Measurements from ENCODE around the gene SALL1.

- no peak for TF ChIP-seq RAD21 (conservative IDR thresholded peaks at IDR 0.05)
- TF ChIP-seq REST (IDR thresholded peaks at IDR 0.05; ENCODE audit: borderline replicate concordance), result no peak
- no peak for TF ChIP-seq CTCF (IDR thresholded peaks at IDR 0.05; ENCODE audit: poor library complexity, severe bottlenecking)
- TF ChIP-seq EZH2 (IDR thresholded peaks at IDR 0.05; ENCODE audit: borderline replicate concordance, insufficient read depth, low read length, poor library complexity, severe bottlenecking), result no peak
- TF ChIP-seq POLR2AphosphoS5 (IDR thresholded peaks at IDR 0.05), result no peak
- TF ChIP-seq MXI1 (conservative IDR thresholded peaks at IDR 0.05; ENCODE audit: poor library complexity, severe bottlenecking), result no peak
Measured at GRCh38 chr16:51166091-51166490, 15.0 kb upstream of the SALL1 start.

Measured in neural cell (in vitro differentiated cells).